ENCODE measurements around the gene RAB35.

Gene RAB35

DNA sequence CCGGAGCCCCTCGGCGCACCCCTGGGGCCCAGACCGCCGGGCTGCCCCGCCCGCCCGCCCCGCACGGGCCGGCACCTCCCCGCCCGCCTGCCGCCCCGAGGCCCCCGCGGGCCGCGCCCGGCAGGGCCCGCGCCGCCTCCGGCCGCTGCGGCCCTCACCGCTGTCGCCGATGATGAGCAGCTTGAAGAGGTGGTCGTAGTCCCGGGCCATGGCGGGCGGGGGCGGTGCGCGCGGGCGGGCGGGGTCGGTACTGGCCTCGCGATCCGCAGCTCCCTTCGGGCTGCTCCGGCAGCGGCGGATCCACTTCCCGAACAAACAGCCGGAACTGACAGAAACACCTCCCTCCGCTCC, at the start of gene RAB35:
TSS of gene RAB35 (minus strand) at position 313 of the 351 bp plus-strand sequence. CDS start at position 210, 103 bp downstream.
- DNase-seq (ENCODE audit: low read depth), result no peak

DNA sequence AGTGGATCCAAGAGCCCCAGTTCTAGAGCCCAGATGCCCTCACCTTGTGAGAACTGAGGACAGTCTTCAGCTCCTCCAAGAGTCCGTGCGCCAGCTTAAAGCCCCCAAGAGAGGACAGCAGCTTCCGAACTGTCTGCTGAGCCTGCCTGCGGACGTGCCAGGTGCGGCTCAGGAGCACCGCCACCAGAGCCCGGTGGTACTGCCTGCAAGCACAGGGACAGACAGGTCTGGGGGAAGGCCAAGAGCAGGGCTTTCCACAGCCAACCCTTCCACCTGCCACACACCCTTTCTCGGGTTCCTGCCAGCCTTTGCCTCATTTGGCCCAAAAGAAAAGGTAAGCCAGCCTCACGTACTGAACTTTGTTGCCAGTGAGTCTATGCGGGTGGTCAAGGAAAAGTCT, 47.7 kb upstream of the RAB35 start:
- DNase-seq (ENCODE audit: low read depth), result no peak

DNA sequence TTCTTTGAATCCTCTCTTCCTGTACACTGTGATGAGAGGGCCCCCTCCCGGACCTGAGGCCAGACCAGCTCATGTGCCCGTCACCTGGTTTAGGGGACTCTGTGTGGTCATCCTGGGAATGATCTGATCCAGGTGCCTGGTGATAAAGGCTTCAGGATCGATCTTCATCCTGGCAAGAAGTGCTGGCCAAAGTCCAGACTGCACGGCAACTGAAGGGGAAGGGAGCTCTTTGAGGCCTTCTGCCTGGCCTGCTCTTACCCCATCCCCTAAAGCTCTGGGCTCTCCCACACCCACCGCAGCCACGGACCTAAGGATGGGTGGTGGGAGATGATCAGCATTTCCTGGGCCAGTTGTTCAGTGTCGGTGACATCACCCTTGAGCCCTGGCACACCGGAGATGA, 46.2 kb upstream of the RAB35 start:
- no peak for DNase-seq (ENCODE audit: low read depth)

DNA sequence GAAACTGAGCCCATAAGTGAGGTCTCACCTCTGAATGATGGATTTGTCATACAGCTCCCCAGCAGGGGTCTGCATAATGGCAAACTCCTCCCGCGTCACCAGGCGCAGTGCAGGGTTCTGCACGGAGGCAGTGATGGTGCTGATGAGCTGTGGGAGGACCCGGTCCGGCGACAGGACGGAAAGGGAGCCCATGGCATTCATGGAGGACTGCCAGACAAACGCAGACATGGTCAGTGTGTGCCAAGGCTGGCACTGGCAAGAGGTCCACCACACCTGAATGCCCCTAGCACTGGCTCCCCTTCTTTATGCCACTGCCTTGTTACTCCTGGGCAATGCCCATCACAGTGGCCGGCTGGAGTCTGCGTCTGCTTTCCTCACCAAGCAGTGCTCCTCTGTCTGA, 45.3 kb upstream of the RAB35 start:
- DNase-seq (ENCODE audit: low read depth), result no peak

DNA sequence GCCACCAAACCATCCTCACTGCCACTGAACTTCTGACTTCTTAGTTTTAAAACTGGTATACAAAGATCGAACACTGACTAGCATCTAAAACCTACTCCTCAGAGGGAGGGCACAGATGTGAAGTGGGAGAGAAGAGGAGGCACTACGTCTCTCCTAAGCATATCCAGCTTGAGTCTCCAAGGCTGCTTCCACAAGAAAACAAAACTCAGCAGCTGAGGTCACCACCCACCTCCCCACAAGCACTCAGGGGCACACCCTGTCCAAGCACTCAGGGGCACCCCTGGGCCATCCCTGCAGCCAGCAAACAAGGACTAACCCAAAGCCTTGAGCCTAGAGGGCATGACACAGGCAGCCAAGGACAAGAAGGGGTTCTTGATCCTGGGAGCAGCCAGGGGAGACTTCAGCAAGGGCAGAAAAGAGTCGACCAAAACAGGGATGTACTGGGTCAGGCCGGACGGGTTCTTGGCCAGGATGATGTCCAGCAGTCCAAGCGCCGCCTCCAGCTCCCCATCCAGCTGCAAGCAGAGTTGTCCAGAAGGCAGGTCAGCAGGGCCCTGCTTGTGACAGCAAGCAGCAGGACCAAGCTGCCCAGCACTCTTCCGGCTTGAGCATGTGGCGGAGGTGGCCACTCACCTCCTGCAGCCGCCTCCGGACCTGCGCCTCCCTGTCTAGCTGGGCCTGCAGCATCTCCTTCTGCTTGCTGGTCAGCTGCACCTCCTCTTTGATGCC, 43.1 kb upstream of the RAB35 start:
- DNase-seq (ENCODE audit: low read depth), result no peak

DNA sequence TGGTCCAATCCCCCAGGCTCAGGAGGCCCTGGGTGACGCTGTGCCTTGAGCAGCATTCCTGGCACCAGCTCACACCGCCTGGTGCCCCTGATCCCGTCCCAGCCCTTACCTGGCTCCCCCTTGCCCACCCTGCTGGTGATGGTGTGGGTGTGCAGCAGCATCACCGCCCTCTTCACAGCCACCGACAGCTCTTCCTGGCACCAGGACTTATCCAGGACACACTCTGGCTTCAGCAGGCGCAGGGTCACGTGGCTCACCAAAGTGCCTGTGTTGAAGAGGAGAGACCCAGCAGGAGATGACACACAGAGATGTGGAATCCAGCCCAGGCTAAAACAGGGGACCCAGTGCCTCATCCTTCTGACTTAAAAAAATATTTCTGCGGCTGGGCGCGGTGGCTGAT, 41.8 kb upstream of the RAB35 start:
- no peak for DNase-seq (ENCODE audit: low read depth)

DNA sequence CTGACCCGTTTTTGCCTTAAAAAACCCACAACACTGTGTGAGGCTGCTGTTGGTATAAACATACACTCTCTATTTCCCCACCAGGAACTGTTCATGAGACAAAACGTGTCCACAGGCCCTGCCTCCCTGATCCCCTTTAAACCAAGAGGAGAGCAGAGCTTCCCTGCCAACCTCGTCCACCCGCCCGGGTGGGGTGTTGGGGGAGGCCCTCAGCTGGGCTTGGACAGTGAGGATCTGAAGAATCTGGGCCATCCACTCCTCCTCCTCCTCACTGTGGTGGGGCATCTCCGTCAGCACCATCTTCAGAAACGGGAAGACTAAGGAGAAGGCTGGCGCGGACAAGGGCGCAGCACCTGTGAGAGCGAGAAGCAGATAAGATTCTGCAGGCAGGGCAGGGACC, 41.1 kb upstream of the RAB35 start:
- no peak for DNase-seq (ENCODE audit: low read depth)

DNA sequence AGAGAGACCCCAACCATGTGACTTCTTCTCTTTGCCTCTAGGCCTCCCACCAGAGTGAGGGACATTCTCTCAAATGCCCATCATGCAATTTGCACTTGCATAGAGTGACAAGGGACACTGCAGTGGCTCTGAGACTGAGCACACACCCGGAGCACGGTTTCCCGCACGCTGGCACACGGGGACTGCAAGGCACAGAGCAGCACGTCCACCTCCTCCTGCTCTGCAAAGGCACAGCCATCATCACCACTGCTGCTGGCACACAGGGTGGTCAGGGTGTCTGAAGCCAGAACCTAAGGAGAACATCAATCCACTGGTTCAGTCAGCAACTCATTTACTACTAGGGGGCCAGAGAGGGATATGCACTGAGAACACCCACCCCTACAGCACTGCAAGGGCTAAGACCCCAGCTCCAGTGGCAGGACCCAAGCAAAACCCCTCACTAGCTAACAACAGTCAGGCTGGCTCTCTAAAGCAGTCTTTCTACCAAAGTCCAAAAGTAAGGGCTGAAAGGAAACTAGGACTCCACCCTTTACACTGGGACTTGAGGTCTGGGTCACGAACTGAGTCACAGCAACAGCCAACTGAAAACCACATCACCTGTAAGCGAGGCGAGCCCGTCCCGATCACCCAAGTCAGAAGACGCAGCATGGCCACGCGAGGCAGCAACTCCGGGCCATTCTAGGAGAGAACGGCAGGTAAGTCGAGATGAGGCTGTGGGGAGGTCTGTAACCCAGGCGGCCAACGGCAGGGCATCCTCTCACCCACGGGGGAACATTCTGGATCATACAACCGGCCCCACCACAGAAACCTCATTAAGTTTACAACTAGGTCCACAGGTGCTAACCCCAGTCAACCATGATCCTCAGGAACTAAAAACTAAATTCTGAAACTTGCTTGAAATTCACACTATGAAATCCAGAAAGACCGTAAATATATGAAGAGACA, 40.0 kb upstream of the RAB35 start:
- DNase-seq (ENCODE audit: low read depth), result no peak

DNA sequence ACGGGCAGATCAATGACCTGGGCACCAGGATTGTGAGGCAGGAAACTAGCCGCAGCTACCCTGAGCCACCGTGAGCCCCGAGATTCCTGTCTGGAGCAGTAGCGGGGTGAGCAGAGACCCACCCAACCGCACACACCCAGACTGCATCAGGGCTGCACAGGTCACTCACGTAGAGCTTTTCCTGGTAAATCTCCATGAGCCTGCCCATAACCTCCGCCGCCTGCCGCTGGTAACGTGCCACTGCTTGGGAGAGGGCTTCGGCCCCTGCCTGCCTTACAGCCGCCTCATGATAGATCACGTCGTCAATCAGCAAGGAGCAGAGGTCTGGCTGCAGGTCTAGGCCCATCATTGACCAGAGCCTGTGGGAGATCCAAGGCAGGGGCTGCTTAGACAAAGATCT, 38.5 kb upstream of the RAB35 start:
- DNase-seq (ENCODE audit: low read depth), result no peak

DNA sequence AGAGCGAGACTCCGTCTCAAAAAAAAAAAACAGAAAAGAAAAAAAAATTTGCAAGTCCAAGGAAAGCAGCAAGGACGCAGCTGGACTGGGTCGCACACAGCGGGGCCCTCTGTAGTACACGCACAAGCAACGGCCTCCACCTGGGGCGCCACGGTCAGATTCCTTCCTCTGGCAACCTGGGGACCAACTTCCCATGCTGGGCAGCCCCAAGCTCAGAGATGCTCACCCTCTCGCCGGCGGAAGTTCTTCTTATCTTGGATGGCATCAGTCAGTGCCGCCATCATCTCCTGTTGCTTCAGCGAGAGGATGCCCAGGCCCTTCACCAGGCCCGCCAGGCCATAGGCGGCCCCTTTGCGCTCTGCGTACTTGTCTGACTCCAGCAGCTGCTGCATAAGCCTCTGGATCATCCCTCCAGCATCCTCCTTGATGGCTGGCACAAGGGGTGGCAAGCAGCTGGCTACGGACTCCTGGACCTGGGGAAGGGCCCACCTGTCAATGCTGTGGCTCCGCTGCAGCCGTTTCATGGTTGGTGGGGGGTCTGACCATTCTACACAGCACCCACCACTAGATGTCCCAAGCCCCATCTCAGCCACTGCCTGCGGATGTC, 34.5 kb upstream of the RAB35 start:
- no peak for DNase-seq (ENCODE audit: low read depth)

DNA sequence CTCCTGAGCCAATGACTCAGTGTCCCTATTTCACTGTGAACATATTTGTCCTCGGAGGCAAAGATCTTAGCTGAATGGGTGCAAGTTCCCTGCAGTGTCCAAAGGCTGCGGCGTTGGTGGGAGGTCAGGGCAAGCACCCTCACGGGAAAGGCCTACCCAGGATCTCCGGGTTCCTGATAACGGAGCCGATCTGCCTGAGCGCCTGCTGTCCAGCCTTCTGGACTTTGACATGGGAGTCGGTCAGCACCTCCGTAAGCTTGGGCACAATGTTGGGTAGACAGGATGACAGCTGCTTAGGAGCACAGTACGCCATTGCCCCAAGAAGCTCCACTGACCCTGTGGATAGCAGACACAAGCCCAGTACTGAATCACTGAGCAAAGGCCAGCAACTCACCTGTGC, 31.5 kb upstream of the RAB35 start:
- no peak for DNase-seq (ENCODE audit: low read depth)

DNA sequence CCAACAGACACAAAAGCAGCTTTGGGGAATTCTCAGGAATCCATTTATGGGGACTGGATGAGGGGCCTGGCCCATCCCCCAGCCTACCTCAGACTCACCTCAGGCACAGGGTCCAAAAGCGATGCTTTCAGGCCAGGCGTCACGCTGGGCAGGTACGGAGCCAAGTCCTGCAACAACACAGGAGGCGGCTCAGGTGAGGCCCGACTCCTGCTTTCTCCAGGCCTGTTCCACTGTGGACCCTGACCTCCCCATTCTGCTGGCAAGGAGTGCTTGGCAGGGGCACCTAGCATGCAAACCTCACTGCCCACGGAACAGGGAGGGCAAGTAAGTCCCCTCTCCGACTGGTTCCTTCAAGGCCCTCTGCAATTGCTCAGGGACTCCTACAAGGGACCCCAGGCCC, 28.6 kb upstream of the RAB35 start:
- no peak for DNase-seq (ENCODE audit: low read depth)

DNA sequence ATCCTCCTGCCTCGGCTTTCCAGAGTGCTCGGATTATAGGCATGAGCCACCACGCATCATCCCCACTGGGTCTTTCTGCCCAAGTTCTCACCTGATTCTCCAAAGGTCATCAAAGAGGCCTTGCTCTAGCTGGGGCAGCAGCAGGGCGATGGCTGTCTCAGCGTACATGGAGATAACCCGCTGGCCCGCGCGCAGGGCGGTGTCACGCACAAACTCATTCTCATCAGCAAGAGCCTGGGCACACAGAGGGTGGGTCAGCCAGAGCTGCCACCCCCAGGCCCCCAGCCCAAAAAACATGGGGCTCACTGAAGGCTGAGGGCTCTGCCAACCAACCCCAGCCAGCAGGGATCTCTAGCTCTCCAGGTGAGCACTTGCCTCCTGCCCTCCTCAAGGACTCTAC, 27.7 kb upstream of the RAB35 start:
- DNase-seq (ENCODE audit: low read depth), result no peak

DNA sequence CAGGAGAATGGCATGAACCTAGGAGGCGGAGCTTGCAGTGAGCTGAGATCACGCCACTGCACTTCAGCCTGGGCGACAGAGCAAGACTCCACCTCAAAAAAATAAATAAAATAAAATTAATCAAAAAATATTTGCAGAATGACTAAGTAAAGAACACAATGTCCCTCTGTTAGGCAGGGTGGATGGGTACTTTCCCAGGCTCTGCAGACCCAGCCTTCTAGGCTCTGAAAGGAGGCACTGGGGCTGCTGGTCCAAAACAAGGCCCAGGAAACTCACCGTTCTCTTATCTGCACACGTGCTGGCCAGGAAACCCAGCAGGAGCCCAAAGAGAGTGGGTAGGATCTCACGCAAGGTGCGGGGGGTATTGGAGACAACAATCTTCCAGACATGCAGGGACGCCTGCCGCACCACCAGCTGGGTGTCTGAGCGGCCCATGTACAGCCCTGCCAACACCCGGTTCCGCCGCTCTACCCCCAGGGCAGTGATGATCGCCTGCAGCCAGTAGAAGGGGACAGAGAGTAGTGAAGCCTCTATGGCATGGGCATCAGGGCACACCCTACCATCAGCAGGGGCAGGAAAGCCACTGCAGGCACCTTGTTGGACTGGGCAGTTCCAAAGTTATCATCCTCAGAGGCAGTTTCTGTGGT, 25.8 kb upstream of the RAB35 start:
- DNase-seq (ENCODE audit: low read depth), result peak; percentile 9

DNA sequence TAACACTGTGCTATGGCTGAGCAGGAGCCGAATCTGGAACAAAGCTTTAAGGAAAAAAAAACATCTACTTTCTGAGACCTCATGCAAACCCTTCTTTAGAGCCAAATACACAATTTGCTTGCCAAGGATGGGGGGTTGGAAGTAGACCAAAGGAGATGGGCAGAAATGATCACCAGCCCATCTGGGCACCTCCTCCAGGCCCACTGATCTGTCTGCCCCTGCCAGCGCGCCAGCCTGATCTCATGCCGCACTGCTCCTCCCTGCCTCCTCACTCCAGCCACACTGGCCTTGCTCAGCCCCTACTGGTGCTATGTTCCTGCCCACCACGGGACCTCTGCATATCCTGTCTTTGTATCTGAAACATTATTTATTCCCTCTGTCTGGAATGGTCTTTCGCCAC, 24.8 kb upstream of the RAB35 start:
- no peak for DNase-seq (ENCODE audit: low read depth)

DNA sequence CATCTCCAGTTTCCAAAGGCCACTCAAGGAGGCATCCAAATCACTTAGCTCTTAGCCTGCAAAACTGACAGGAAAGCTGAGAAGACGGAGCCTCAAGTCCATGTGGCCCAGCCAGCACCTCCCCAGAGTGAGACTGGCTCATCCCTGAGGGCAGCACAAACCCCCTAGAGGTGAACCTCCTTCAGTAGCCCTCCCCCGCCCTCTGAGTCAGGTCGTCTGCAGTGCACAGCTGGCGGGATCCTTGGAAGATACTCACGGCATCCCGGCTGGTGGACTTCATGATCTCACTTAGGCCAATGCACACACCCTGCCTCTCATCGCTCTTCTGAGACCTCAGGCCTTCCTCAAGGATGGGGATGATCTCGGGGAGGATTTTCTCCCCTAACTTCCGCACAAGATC, 24.1 kb upstream of the RAB35 start:
- DNase-seq (ENCODE audit: low read depth), result no peak

DNA sequence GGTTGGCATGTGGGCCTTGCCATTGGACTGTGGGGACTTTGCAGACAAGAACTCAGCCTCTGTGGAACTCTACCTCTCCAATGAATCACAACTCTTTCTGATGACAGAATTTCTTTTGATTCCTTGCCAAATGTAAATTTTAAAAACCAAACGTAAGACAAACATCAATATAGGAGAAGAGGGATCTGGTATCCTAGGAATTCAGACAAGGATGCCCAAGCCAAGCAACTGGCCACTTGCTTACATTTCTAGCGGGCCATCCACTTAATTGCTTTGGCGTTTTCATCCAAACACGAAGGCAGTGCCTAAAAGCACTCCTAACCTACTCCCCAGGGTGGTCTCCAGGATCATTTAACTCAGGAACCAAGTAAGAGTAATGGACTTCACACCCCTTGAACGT, 23.4 kb upstream of the RAB35 start:
- peak; percentile 31 for DNase-seq (ENCODE audit: low read depth)

DNA sequence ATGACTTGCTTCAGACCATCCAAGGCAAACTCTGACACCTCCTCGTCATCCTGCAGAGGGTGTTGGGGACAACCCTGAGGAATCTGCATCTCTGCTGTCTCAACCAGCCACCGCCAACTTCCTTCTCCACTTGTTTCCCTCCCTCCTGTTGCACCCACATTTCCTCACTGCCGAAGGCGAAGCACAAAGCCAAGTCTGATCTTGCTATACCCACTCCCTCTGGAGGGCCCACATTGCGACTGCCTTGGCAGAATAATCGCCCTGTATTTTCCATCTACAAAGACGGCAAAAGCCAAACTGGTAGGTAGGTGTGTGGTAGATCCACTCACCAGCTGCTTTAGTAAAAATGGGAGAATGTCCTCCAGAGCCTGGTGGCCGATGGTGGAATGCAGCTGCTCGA, 21.8 kb upstream of the RAB35 start:
- no peak for DNase-seq (ENCODE audit: low read depth)

DNA sequence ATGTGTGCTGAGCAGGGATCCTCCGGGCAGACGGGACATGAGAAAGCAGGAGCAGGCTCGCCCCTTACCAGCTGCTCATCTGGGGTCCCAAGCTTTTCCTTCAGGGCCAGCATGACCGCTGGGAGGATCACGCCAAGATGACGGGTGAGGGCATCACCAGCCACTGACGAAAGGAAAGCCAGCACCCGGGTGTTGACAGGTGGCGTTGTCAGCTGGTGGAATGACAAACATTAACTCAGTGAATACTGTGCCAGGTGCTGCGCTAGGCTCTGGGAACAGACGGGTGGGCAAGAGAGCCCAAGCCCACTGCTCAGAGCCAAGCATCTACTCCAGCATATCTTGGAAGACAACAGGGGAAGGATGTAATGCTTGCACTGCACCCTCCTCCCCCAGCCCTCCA, 21.3 kb upstream of the RAB35 start:
- no peak for DNase-seq (ENCODE audit: low read depth)

DNA sequence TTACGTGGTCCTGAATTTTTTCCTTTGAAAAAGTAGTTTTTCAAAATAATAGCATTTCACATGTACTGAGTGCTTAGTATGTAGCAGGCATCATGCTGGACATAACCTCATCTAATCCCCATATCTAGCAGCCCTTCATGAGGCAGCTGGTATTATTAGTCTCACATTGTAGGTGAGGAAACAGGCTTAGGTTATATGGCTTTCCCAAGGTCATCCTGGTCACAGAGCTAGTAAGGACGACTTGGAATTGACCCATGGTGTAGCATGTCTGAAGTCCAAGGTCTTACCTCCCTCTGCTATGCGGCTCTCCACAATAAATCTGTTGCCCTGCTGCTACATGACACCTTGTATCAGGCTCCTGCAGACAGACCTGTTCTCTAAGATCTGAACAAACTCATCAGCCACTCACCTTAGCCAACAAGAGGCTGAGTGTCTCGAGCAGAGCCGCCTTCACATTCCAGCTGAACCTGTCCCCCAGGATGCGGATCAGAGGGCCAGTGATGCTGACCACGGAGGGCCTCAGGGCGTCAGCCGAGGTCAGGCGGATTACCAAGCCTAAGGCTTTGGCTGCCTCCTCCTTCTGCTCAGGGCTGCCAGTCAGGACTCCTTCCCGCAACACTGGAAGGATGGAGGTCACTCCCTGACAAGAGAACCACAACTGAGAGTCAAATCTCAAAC, 19.7 kb upstream of the RAB35 start:
- DNase-seq (ENCODE audit: low read depth), result no peak

DNA sequence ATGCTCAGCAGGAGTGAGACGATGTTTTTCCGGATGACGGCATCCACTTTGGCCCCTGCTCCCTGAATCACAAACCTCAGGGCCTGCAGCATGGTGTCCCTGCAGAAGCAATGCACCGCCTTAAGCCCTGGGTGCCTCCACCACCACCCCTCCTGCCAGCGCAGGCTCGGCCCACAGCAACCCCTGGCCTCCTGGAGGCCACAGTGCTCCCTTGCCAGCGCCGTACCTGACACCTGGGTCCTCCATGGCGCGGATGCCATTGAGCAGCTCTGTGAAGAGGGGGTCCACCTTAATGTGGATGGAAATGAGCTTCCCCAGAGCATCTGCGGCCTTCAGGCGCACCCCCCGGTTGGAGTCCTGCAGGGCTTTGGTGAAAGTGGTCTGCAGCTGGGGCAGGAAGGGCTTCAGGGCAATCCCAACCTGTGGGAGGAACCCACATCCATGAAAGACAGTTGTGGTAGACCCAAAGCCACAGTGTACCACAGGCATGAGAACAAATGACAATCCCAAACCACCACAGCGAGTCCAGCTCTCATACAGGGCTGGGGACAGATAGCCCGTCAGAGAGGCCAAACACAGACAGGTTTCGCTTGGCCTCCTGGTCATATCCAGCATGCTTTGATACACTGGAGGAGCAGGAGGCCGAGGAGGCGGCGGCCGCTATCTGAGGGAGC, 17.9 kb upstream of the RAB35 start:
- no peak for DNase-seq (ENCODE audit: low read depth)

All from EH (cell line).